Prostate gland (tissue), 2 donors: Measurements from ENCODE around the gene NRCAM. TPM values are rescaled to one million over a fixed set of nuclear protein-coding genes. Genes with fewer than 3 reads are reported as not detected.

ENCODE experiments used
- DNase-seq: peaks from one replicate; pipeline ENCODE4 v3.0.0-alpha.2; 2019; ENCODE audit warnings: low spot score
- H3K27ac ChIP-seq, 2 donors: fragments of 200-600 bp; sonication (generic); 2 replicates each; pipeline ENCODE4 v1.5.1; 2017 to 2019
- H3K27me3 ChIP-seq: fragments of 200-600 bp; sonication (generic); replicated peaks from 2 replicates; pipeline ENCODE4 v1.5.1; 2019; ENCODE audit not compliant: insufficient read depth
- H3K36me3 ChIP-seq, 2 donors: fragments of 200-600 bp; sonication (generic); 1 replicate in 1 of 2; 2 replicates in 1 of 2; pipeline versions ENCODE4 v1.5.1 to v1.8.1; 2017 to 2019
- H3K4me1 ChIP-seq: fragments of 200-600 bp; sonication (generic); replicated peaks from 2 replicates; pipeline ENCODE4 v1.5.1; 2019
- H3K4me3 ChIP-seq, 2 donors: fragments of 200-600 bp; sonication (generic); 2 replicates each; pipeline ENCODE4 v1.5.1; 2017 to 2019
- H3K9me3 ChIP-seq: fragments of 200-600 bp; sonication (generic); 2 replicates; pipeline ENCODE4 v1.5.1; 2017
- CTCF ChIP-seq, 4 experiments: fragments of 200-600 bp in 2 of 4; fragments of 450-650 bp in 2 of 4; sonication (generic) in 2 of 4; IDR thresholded peaks; 1 replicate in 3 of 4; 2 replicates in 1 of 4; pipeline ENCODE4 v1.5.1; 2016 to 2019; ENCODE audit warnings: antibody characterized with exemption in 4 of 4, mild to moderate bottlenecking in 2 of 4, moderate library complexity in 2 of 4
- POLR2A ChIP-seq: fragments of 450-650 bp; IDR thresholded peaks from one replicate; pipeline ENCODE4 v1.6.1; 2016; ENCODE audit warnings: antibody characterized with exemption, mild to moderate bottlenecking
- POLR2AphosphoS5 ChIP-seq: sonication (generic); formaldehyde crosslinking; IDR thresholded peaks from one replicate; pipeline ENCODE4 v1.6.1; 2017; ENCODE audit warnings: antibody characterized with exemption
- WGBS: methylation state at CpG from one replicate; pipeline ENCODE4 v1.1.5; 2018; 5-methylcytosine and 5-hydroxymethylcytosine counted together
- intact Hi-C: fragments of 100-400 bp; cut with DNase I; formaldehyde crosslinking; loops from one replicate; pipeline ENCODE4 v1.14.2; 2022
- total RNA-seq, 2 donors: library from RNA; depleted of rRNA; stranded (reverse); fragments of >200 nt; gene quantifications; one replicate each; pipeline ENCODE4 v1.1.0, GENCODE V29; 2016

The NRCAM gene
- total RNA-seq, 2 donors from 2014 or later, result 1.1 to 3.1 TPM

- intact Hi-C loops, result no loop called here
- 65% methylated on average over 1 of the region's 1 CpG for WGBS
- H3K27ac ChIP-seq, result no peak overlapping the region
- H3K4me1 ChIP-seq, result no peaks in the 10 kb centered on the region
- no peaks in the 10 kb centered on the region for H3K36me3 ChIP-seq
- TF ChIP-seq POLR2AphosphoS5 (no peak), POLR2A (no peak), CTCF (IDR thresholded peaks at IDR 0.05) (no peak)
- H3K27me3 ChIP-seq, result no peaks in the 10 kb centered on the region
- no peak for DNase-seq
- H3K4me3 ChIP-seq, result no peak overlapping the region
- no peaks in the 10 kb centered on the region for H3K9me3 ChIP-seq
These were observed 25.1 kb downstream of the NRCAM start for GRCh38 chr7:108431099-108431498.

GRCh38 chr7:108430664-108431063, 25.6 kb downstream of the NRCAM start:
- no peak overlapping the region for H3K4me3 ChIP-seq
- H3K27me3 ChIP-seq, result no peaks in the 10 kb centered on the region
- TF ChIP-seq POLR2A (no peak), POLR2AphosphoS5 (no peak), CTCF (IDR thresholded peaks at IDR 0.05) (no peak)
- no peaks in the 10 kb centered on the region for H3K9me3 ChIP-seq
- H3K36me3 ChIP-seq, result no peaks in the 10 kb centered on the region
- WGBS, result 43% methylated on average over 1 of the region's 1 CpG
- H3K27ac ChIP-seq, result no peak overlapping the region
- intact Hi-C loops, result no loop called here
- no peaks in the 10 kb centered on the region for H3K4me1 ChIP-seq
- no peak for DNase-seq

GRCh38 chr7:108427766-108428165, 28.5 kb downstream of the NRCAM start:
- no peak overlapping the region for H3K4me3 ChIP-seq
- H3K27me3 ChIP-seq, result no peaks in the 10 kb centered on the region
- H3K9me3 ChIP-seq, result no peaks in the 10 kb centered on the region
- no peak overlapping the region for H3K27ac ChIP-seq
- H3K36me3 ChIP-seq, result no peaks in the 10 kb centered on the region
- TF ChIP-seq CTCF (IDR thresholded peaks at IDR 0.05) (no peak), POLR2AphosphoS5 (no peak), POLR2A (no peak)
- intact Hi-C loops, result no loop called here
- DNase-seq, result no peak
- WGBS, result 61% methylated on average over 1 of the region's 1 CpG
- no peaks in the 10 kb centered on the region for H3K4me1 ChIP-seq

- no peaks in the 10 kb centered on the region for H3K9me3 ChIP-seq
- no peaks in the 10 kb centered on the region for H3K27me3 ChIP-seq
- H3K36me3 ChIP-seq, result no peaks in the 10 kb centered on the region
- no peak for DNase-seq
- H3K4me1 ChIP-seq, result no peaks in the 10 kb centered on the region
- no peak overlapping the region for H3K4me3 ChIP-seq
- WGBS, result 74% methylated on average over 2 of the region's 2 CpGs
- intact Hi-C loops, result no loop called here
- no peak overlapping the region for H3K27ac ChIP-seq
- TF ChIP-seq POLR2AphosphoS5 (no peak), CTCF (IDR thresholded peaks at IDR 0.05) (no peak), POLR2A (no peak)
These were observed 30.4 kb downstream of the NRCAM start for GRCh38 chr7:108425714-108426275.

- H3K36me3 ChIP-seq, result no peaks in the 10 kb centered on the region
- no peaks in the 10 kb centered on the region for H3K27me3 ChIP-seq
- intact Hi-C loops, result no loop called here
- no peak for DNase-seq
- no peaks in the 10 kb centered on the region for H3K4me1 ChIP-seq
- no peak for TF ChIP-seq CTCF (IDR thresholded peaks at IDR 0.05)
- no peak for TF ChIP-seq POLR2A
- TF ChIP-seq POLR2AphosphoS5, result no peak
- no peak overlapping the region for H3K27ac ChIP-seq
- 84% methylated on average over 4 of the region's 4 CpGs for WGBS
- H3K4me3 ChIP-seq, result no peak overlapping the region
- no peaks in the 10 kb centered on the region for H3K9me3 ChIP-seq
These were observed 32.2 kb downstream of the NRCAM start for GRCh38 chr7:108424013-108424412.
